HG02623 (cell line): Measurements from ENCODE around the gene TMEM63A.
"Not testable (repeated sequence)": the region's sequence is repeated elsewhere in the genome, so short reads cannot be mapped to it uniquely, and the experiment has no call there.

Experiments used
- ATAC-seq: cut with Tn5 transposase; IDR thresholded peaks from one replicate; pipeline ENCODE4 v1.9.1; 2021; ENCODE audit warnings: moderate library complexity; ENCODE audit not compliant: unreplicated experiment

The TMEM63A gene

GRCh38 chr1:225823811-225824261, 58.3 kb downstream of the TMEM63A start:
- ATAC-seq = no peak

DNA sequence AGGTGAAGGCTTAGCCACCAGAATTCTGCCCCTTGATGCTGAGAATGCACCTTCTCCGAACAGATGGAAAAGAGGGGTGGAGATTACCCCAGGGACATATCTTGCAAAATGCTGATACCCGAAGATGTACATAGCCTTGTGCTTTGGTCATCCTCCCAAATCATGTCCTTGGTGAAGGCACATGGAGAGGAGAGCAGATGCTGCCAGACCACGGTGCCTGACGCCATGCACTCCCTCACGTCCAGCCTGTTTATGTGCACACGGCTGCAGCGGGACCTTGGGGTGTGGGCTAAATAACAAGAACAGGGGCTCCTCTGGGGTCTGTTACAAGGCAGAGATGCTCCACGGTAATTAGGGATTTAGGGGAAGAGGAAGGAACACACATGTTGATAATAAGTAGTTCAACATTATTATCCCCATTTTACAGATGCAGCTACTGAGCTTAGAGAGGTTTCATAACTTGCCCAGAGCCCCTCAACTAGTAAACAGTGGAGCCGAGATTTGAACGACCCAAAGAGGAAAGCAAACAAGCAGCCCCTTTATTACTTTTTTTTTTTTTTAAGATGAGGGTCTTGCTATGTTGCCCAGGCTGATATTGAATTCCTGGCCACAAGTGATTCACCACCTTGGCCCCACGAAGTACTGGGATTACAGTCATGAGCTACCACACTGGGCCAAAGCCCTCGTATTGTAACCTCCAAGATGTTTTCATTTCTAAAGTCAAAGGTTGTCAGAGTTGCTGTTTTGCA, 59.4 kb downstream of the TMEM63A start:
- ATAC-seq = no peak

- ATAC-seq = no peak
These were observed 61.6 kb downstream of the TMEM63A start for GRCh38 chr1:225820522-225821120.

DNA sequence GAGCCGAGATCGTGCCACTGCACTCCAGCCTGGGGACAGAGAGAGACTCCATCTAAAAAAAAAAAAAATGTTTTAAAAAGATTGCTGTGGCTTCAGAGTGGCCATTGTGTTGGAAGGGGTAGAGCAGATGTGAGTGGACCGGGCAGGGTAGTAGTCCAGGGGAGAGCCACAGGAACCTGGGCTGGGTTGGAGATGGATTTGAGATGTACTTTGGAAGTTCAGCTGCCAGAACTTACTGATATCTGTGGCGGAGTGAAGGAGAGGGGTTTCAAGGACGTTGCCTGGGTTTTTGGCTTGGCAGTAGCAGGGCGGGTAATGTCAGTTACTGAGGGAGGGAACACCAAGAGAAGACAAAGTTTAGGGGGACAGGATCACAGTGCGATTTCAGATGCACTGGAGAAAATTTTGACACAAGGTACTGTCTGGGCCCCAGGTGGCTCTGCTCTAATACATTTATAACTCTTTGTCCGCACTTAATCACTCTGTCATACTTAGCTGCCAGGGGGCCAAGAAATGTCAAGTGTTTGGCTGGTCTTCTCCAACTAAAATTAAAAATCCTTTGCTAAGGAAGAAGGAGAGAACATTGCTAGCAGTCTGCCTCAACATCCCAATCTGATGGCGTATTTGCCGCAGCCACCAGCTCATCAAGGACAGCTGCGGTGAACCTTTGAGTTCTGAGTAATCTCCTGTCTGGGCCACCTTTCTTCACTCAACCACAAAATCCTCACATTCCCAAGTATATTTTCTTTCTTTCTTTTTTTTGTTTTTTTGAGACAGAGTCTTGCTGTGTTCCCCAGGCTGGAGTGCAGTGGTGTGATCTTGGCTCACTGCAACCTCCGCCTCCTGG, 62.6 kb downstream of the TMEM63A start:
- no peak for ATAC-seq

- no peak for ATAC-seq
These were observed 64.0 kb downstream of the TMEM63A start for GRCh38 chr1:225818229-225818628.

DNA sequence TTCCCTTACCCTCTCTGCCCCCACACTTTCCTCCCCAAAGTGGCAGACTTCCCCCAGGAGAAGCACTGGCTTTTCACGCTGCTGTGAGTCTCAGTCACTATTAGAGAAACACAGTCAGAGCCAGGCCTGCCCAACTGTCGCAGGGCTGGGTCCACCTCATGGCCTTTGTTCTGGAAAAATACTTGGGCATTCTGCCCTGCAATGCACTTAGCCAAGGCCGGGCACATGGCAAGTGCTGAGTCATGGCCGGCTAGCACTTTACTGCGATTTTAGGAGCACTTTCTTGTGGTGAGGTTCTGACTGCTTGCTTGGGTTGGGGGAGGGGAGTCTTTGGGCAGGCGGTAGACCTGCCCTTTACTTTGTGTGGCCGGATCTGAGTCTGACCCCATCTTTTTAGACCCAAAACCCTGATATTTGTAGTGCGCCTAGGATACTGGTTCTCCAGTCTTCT, 64.5 kb downstream of the TMEM63A start:
- no peak for ATAC-seq

- no peak for ATAC-seq
These were observed 65.3 kb downstream of the TMEM63A start for GRCh38 chr1:225816643-225817538.

- ATAC-seq = no peak
These were observed 66.5 kb downstream of the TMEM63A start for GRCh38 chr1:225815526-225816178.

DNA sequence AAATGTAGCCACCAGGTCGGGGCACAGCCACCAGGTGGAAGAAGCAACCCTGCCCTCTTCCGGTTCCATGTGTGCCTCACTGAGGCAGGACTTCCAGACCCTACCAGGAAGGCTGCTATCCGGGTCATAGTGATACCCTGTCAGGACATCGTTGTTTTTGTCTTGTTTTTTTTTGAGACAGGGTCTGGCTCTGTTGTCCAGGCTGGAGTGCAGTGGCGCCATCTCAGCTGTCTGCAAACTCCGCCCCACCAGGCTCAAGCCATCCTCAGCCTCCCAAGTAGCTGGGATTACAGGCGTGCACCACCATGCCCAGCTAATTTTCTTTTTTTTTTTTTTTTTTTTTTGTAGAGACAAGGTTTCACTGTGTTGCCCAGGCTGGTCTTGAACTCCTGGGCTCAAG, 67.1 kb downstream of the TMEM63A start:
- ATAC-seq = not testable (repeated sequence)

GRCh38 chr1:225814381-225814780, 67.8 kb downstream of the TMEM63A start:
- no peak for ATAC-seq

DNA sequence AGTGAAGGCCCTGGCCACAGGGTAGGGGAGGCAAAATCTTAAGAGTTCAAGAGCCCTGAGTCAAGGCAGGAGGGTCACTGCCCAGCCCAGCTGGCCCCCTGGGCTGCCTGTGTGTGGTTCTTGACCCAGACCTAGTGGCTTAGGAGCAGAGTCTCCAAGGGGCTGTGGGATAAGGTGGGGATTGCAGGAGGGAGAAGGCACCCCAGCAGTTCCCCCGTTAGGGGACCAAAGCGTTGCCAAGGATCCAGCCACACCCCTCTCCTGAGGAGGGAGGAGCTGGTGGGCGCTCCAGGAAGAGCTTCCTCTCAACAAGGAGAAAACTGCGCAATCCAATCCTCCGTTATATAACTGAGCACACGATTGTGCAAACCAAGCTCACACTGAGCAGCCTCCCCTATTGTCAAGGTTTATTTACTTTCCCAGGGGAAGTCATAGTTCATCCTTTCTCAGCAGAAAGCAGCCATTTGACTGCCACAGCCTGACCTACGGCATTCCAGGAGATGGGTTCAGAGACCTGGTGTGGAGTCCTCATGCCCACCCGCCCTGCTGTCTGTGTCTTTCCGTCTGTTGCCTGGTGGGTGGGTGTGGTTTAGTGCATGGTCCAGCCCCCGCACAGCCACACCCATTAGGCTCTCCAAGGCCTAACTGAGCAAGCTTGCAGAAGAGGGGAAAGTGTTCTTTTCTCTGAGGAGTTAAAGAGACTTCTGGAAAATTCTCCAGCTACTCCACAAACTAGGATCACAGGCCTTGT, 68.8 kb downstream of the TMEM63A start:
- ATAC-seq = no peak

- no peak for ATAC-seq
These were observed 69.5 kb downstream of the TMEM63A start for GRCh38 chr1:225812488-225813213.

DNA sequence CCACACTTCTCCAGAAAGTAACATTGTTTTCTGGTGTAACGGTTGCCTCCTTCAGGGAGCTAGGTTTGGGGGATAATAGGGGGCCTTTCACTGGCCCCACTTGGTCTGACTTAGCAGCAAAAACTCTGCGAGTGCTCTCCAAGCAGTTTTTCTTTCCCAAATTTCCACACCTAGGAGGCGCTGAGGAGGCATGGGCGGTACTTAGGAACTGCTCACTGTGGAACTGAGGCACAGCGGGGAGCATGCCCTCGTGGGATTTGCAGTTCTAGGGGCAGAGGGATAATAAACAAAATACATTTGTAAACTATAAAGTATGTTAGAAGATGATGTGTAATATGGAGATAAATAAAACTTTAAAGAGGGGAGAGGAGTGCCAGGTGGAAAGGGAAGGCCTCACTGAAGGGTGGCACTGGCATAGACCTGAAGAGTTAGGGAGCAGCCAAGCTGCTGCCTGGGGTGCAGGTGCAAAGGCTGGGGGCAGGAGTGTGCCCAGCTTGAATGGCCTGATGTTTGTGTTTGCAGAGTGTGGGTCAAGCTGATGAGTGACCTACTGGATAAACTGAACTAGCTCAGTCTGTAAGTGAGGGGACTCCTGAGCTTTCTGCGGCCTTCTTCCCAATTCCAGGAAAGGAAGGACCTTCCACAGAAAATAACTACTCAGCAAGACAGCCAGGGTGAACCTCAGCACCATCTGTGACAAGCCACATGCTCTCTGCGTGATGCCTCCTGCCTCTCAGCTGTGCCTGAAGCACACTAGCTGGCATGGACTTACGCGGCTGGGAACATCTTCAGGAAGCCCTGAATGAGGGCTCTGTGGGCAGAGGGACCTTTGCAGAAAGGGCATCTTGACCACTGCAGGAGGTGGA, 70.3 kb downstream of the TMEM63A start:
- ATAC-seq = no peak

DNA sequence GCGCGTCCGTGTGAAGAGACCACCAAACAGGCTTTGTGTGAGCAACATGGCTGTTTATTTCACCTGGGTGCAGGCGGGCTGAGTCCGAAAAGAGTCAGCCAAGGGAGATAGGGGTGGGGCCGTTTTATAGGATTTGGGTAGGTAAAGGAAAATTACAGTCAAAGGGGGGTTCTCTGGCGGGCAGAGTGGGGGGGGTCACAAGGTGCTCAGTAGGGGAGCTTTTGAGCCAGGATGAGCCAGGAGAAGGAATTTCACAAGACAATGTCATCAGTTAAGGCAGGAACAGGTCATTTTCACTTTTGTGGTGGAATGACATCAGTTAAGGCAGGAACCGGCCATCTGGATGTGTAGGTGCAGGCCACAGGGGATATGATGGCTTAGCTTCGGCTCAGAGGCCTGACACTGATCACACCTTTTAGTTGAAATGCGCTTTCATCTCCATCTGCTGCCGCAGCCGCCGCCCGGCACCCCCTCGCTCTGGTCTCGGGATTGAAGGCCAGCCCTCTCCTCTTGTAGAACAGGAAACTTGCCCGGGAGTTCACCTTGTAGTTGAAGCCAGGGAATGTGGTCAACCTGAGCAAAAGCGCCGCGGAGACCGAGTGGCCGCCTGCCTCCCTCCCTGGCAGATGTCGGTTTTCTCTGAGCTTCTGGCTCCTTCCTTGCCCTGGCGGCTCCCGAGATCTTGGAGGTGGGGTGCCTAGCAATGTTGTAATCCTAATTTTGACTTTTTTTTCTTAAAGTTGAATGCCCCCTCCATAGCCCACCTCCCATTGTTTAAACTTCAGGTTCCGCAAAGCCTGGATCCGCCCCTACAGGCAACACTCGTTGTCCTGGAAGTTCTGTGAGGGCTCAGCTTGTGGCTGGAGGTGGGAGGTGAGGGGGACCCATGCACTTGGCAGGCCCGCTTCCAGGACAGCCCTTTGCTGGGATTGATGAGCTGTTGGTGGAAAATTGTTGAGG, 71.3 kb downstream of the TMEM63A start:
- not testable (repeated sequence) for ATAC-seq

DNA sequence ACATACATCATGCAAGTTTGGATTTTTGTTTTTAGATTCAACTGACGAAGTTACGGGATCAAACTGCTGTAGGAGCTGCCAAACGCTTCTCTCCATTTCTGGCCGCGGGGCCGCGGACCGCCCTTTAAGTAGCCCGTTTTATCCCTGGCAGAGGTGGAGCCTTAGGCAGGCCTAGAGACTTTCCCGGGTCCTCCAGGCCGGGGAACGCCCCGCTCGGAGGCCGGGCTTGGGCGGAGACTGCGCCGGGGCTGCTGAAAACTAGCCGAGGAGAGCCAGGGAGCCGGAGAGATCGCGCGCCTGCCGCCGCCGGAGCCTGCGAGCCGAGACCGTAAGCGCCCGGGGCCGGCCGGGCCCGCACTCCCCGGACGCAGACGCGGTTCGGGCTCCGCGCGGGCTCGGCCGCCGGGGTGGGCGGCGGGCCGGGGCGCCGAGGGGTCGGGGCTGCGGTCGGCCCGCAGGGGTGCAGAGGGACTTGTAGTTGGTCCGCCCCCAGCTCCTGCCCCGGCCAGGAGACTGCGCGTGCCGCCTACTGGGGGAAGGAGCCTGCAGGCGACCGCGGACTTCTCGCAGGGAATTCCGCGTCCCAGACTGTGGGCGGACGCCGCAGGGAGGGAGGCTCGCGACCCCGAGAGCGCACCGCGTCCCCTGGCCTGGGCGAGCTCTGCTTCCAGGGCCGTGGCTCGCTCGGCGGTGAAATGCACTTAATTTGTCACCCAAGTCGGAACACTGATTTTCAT, 72.2 kb downstream of the TMEM63A start, which contains the start of gene EPHX1:
TSS of gene EPHX1 (plus strand) at position 283 of the 737 bp plus-strand sequence. CDS start 18,606 bp downstream, outside the sequence.
- peak; percentile 96 for ATAC-seq

DNA sequence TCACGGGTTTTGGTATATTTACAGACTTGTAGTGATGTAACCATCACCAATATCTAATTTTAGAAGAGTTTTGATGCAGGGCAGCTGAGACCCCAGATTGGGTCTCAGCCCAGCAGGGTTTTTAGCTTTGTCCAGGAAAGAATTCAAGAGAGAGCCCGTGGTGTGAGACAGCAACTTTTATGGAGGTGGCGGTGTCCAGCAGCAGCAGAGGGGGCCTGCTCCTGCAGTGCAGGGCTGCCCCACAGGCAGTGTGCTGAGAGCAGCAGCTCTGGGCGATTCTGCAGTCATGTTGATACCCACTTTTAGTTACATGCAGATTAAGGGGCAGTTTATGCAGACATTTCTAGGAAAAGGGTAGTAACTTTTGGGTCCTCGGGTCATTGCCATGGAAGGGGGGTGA, 74.0 kb downstream of the TMEM63A start:
- ATAC-seq = no peak
